KBM-7 (cell line): Measurements from ENCODE around the gene HEPHL1.
A peak's percentile ranks its signal among the peaks of the same experiment; 100 is the strongest.

Experiments used
- DNase-seq: peaks from one replicate; pipeline ENCODE4 v3.0.0-alpha.2; 2015
- in situ Hi-C: fragments of 300-500 bp; cut with MboI; formaldehyde crosslinking; loops from 2 replicates; pipeline ENCODE4 v1.14.3; 2020; ENCODE audit warnings: low sequenced_read_pairs, low pct_unique_long_range_greater_than_20kb, mixed read lengths

Gene HEPHL1

GRCh38 chr11:94125407-94126115, 104.4 kb downstream of the HEPHL1 start:
- in situ Hi-C loops, result no loop called here
- no peak for DNase-seq

- no peak for DNase-seq
- in situ Hi-C loops, result no loop called here
These were observed 106.5 kb downstream of the HEPHL1 start for GRCh38 chr11:94127638-94128037.

- no peak for DNase-seq
- in situ Hi-C loops, result no loop called here
These were observed 107.2 kb downstream of the HEPHL1 start for GRCh38 chr11:94128291-94128745.

- peak; percentile 88 for DNase-seq
- in situ Hi-C loops, result no loop called here
These were observed 107.8 kb downstream of the HEPHL1 start, which contains the start of gene PANX1 for GRCh38 chr11:94128746-94129511. Gene PANX1, plus strand, starts transcription at chr11:94128841. Its CDS starts 472 bp downstream, at chr11:94129313.

- in situ Hi-C loops, result no loop called here
- peak; percentile 21 for DNase-seq
These were observed 108.6 kb downstream of the HEPHL1 start for GRCh38 chr11:94129512-94130297.

- DNase-seq, result no peak
- in situ Hi-C loops, result no loop called here
These were observed 109.3 kb downstream of the HEPHL1 start for GRCh38 chr11:94130298-94131046.

- no peak for DNase-seq
- in situ Hi-C loops, result no loop called here
These were observed 110.0 kb downstream of the HEPHL1 start for GRCh38 chr11:94131047-94131717.

- no peak for DNase-seq
- in situ Hi-C loops, result no loop called here
These were observed 110.6 kb downstream of the HEPHL1 start for GRCh38 chr11:94131718-94132115.

GRCh38 chr11:94132152-94132558, 111.0 kb downstream of the HEPHL1 start:
- in situ Hi-C loops, result no loop called here
- no peak for DNase-seq

GRCh38 chr11:94132823-94133408, 111.8 kb downstream of the HEPHL1 start:
- in situ Hi-C loops, result no loop called here
- no peak for DNase-seq

GRCh38 chr11:94133752-94134151, 112.6 kb downstream of the HEPHL1 start:
- in situ Hi-C loops, result no loop called here
- DNase-seq, result no peak

- DNase-seq, result peak; percentile 24
- in situ Hi-C loops, result no loop called here
These were observed 113.7 kb downstream of the HEPHL1 start for GRCh38 chr11:94134651-94135512.

- in situ Hi-C loops, result no loop called here
- no peak for DNase-seq
These were observed 118.3 kb downstream of the HEPHL1 start for GRCh38 chr11:94139416-94139815.

GRCh38 chr11:94140154-94140655, 119.1 kb downstream of the HEPHL1 start:
- in situ Hi-C loops, result no loop called here
- DNase-seq, result no peak

- DNase-seq, result no peak
- in situ Hi-C loops, result no loop called here
These were observed 120.6 kb downstream of the HEPHL1 start for GRCh38 chr11:94141511-94142307.
